NB4 (cell line): ENCODE data around the gene SETD3.

Experiments
- TF ChIP-seq, protein P1 (sequence below): IDR thresholded peaks from one replicate; pipeline ENCODE4 v1.5.1; 2012; ENCODE audit warnings: low read depth, low read length
- TF ChIP-seq, protein P2 (sequence below): IDR thresholded peaks from 2 replicates; pipeline ENCODE4 v1.6.1; 2011; ENCODE audit warnings: low read depth, low read length

DNA sequence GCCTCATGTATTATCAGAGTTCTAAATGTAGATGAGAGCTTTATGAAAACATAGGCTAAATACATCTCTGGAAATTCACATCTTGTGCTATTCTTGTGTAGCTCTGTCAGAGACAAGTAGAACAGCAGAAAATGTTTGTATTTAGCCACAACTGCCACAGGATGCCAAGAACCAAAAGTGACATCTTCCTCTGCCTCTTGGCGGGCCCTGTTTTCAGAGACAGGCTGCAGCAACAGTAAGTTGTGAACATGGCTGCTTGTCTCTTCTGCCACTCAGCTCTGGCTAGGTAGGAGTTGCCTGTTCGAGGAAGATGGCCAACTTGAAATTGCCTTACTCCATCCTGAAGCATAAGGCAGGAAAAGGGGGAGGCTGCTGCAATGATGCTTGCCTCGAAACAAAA is 30.4 kb downstream of the SETD3 start:
- TF ChIP-seq, protein P1, sequence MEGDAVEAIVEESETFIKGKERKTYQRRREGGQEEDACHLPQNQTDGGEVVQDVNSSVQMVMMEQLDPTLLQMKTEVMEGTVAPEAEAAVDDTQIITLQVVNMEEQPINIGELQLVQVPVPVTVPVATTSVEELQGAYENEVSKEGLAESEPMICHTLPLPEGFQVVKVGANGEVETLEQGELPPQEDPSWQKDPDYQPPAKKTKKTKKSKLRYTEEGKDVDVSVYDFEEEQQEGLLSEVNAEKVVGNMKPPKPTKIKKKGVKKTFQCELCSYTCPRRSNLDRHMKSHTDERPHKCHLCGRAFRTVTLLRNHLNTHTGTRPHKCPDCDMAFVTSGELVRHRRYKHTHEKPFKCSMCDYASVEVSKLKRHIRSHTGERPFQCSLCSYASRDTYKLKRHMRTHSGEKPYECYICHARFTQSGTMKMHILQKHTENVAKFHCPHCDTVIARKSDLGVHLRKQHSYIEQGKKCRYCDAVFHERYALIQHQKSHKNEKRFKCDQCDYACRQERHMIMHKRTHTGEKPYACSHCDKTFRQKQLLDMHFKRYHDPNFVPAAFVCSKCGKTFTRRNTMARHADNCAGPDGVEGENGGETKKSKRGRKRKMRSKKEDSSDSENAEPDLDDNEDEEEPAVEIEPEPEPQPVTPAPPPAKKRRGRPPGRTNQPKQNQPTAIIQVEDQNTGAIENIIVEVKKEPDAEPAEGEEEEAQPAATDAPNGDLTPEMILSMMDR: no peak
- TF ChIP-seq, protein P2, sequence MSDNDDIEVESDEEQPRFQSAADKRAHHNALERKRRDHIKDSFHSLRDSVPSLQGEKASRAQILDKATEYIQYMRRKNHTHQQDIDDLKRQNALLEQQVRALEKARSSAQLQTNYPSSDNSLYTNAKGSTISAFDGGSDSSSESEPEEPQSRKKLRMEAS: no peak
